ENCODE data around the gene KCNQ1. TPM values are rescaled to one million over a fixed set of nuclear protein-coding genes. Genes with fewer than 3 reads are reported as not detected.

Gene KCNQ1
- total RNA-seq, 4 donors from 2014 or later: 2.6 to 12.7 (median 4.9) TPM

DNA sequence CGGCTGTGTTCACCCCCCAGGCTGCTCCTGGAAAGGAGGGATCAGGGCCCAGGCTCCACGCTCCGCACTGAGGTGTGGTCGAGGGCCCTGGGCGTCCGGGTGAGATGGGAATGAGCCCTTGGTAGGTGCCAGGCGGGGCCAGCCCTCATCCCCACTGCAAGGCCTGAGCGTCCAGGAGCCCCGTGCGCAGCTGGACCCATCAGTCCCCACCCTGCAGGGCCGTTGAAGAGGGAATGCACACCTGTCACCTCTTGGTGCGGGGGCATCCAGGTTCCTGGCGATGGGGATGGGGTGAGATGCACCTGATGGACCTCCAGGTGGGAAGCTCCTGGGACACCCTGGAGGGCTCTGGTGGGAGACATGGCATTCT, 72.2 kb downstream of the KCNQ1 start:
- H3K27me3 ChIP-seq: peaks cover 18% of the 10 kb centered on the region
- H3K4me1 ChIP-seq: no peaks in the 10 kb centered on the region
- H3K4me3 ChIP-seq: no peak overlapping the region
- no peaks in the 10 kb centered on the region for H3K36me3 ChIP-seq
- ATAC-seq: no peak
- no peak for TF ChIP-seq POLR2A (IDR thresholded peaks at IDR 0.05)
- no peak for TF ChIP-seq EP300 (IDR thresholded peaks at IDR 0.05)
- TF ChIP-seq, protein P1, sequence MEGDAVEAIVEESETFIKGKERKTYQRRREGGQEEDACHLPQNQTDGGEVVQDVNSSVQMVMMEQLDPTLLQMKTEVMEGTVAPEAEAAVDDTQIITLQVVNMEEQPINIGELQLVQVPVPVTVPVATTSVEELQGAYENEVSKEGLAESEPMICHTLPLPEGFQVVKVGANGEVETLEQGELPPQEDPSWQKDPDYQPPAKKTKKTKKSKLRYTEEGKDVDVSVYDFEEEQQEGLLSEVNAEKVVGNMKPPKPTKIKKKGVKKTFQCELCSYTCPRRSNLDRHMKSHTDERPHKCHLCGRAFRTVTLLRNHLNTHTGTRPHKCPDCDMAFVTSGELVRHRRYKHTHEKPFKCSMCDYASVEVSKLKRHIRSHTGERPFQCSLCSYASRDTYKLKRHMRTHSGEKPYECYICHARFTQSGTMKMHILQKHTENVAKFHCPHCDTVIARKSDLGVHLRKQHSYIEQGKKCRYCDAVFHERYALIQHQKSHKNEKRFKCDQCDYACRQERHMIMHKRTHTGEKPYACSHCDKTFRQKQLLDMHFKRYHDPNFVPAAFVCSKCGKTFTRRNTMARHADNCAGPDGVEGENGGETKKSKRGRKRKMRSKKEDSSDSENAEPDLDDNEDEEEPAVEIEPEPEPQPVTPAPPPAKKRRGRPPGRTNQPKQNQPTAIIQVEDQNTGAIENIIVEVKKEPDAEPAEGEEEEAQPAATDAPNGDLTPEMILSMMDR (IDR thresholded peaks at IDR 0.05): no peak
- TF ChIP-seq POLR2AphosphoS5 (IDR thresholded peaks at IDR 0.05): no peak
- WGBS, 2 donors (ENCODE audit: low coverage in 1 of 2): 92% methylated on average over 5 of the region's 13 CpGs; no CpG with 5 or more reads in 1 of the 2 donors
- H3K9me3 ChIP-seq: no peaks in the 10 kb centered on the region
- no peak overlapping the region for H3K27ac ChIP-seq

DNA sequence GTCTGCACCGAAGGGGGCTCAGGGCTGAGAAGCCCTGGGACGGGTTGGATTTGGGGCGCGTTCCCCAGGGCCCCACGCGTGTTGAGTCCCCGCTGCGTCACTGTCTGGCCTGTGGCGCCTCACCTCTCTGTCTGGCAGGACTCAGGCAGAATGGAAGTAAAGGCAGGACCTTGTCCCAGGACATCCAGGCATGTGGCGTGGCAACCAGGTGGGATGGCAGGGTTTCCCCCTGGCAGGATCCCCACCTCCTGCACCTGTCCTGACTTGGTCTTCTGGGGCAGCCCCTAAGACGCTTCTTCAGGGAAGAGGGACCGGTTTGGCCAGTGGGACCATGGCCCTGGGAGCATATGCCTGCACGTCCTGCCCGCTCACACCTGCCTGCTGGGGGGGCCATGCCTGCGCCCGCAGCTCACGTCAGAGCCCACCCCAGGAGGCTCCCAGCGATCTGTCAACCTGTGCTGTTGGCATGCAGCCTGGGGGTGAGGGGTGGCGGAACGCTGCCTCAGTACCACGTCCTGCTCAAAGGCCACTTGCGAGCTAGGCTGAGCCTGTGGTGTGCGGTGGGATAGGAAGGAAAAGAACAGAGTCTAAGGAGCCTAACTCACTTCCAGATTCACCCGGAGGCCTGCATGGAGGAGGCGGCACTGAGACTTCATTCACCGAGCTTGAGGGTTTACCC, 72.7 kb downstream of the KCNQ1 start:
- Histone ChIP-seq H3K36me3 (no peaks in the 10 kb centered on the region), H3K4me3 (no peak overlapping the region), H3K27ac (no peak overlapping the region), H3K4me1 (no peaks in the 10 kb centered on the region), H3K9me3 (no peaks in the 10 kb centered on the region), H3K27me3 (peaks cover 20% of the 10 kb centered on the region)
- WGBS, 2 donors (ENCODE audit: low coverage in 1 of 2): 93% methylated on average over 3 of the region's 26 CpGs; no CpG with 5 or more reads in 1 of the 2 donors
- ATAC-seq: no peak
- no peak for TF ChIP-seq EP300 (IDR thresholded peaks at IDR 0.05)
- no peak for TF ChIP-seq POLR2AphosphoS5 (IDR thresholded peaks at IDR 0.05)
- TF ChIP-seq POLR2A (IDR thresholded peaks at IDR 0.05): no peak
- TF ChIP-seq, protein P1 (IDR thresholded peaks at IDR 0.05): no peak

DNA sequence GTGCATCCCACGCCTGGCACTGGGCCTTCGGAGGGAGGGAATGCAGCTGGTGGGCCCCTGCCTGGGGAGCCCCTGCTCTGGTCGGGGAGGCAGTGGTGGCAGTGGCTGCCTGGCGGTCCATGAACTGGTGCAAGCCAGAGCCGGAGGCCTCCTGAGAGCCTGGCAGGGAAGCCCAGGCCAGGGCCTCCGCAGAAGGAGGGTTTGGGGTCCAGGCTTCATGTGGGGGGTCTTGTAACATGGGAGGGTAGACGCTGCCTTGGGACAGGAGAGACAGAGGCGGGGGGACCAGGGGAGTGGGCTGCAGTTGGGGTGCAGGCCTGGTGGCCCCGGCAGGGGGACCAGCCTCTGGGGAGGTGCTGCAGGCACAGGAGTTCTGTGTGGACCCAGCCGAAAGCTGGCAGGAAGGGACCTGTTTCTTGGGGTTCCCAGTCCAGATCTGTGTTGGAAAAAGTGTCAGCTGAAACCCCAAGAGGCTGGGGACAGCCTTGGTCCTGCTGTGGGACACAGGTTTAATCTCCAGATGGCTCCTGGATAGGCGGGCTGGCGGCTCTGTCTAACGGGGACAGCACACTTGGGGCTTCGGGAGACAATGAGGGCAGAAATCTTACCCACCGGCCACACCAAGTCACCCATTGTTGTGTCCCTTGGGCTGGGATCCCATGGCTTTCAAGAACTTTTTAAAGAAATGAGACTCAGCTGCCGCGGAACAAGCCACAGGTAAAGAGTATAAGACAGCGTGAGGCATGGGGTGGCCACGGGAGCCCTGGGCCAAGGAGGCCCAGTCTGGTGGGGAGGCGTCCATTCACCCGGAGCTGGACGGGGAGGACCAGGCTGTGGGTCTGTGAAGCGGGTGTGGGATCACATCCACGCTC, 73.5 kb downstream of the KCNQ1 start:
- Histone ChIP-seq H3K27me3 (peaks cover 25% of the 10 kb centered on the region), H3K4me3 (no peak overlapping the region), H3K9me3 (no peaks in the 10 kb centered on the region), H3K36me3 (no peaks in the 10 kb centered on the region), H3K4me1 (no peaks in the 10 kb centered on the region), H3K27ac (no peak overlapping the region)
- TF ChIP-seq EP300 (IDR thresholded peaks at IDR 0.05) (no peak), POLR2AphosphoS5 (IDR thresholded peaks at IDR 0.05) (no peak), POLR2A (IDR thresholded peaks at IDR 0.05) (no peak)
- TF ChIP-seq, protein P1 (IDR thresholded peaks at IDR 0.05): no peak
- no peak for ATAC-seq
- 80 to 94% methylated on average over 4 to 8 of the region's 24 CpGs for WGBS, 2 donors (ENCODE audit: low coverage in 1 of 2)

DNA sequence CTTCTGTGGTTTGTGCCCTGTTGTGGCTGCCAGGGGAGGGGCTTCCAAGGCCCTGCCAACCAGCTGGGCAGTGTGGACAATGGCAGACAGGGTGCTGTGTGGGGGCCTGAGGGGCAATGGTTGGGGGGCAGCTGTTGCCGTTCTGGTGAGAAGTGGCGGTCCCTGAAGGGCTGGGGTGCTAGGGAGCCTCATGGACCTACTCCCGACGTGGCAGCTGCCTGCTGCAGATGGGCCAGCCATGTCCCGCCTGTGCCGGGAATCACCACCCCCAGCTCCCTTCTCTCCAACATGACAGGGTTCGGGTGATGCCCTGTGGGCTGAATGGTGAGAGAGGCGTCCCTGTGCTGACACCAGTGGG, 74.2 kb downstream of the KCNQ1 start:
- no peaks in the 10 kb centered on the region for H3K9me3 ChIP-seq
- no peaks in the 10 kb centered on the region for H3K4me1 ChIP-seq
- peaks cover 25% of the 10 kb centered on the region for H3K27me3 ChIP-seq
- WGBS, 2 donors (ENCODE audit: low coverage in 1 of 2): no CpG with 5 or more reads among the region's 8 CpGs
- no peak overlapping the region for H3K4me3 ChIP-seq
- H3K27ac ChIP-seq: no peak overlapping the region
- no peak for ATAC-seq
- H3K36me3 ChIP-seq: no peaks in the 10 kb centered on the region
- TF ChIP-seq, protein P1 (IDR thresholded peaks at IDR 0.05): no peak
- no peak for TF ChIP-seq POLR2AphosphoS5 (IDR thresholded peaks at IDR 0.05)
- no peak for TF ChIP-seq POLR2A (IDR thresholded peaks at IDR 0.05)

DNA sequence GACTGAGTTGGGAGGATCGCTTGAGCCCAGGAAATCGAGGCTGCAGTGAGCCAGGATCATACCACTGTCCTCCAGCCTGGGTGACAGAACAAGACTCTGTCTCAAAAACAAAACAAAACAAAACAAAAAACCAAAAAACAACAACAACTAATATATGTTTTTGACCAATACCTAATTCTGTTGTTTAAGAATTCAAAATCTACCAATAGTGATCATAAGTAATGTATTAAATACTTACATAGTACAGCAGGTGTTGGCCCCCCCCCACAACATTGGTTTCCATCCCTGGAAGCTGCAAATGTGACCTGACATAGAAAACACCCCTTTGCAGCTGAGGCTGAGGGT, 74.7 kb downstream of the KCNQ1 start:
- ATAC-seq: no peak
- 68 to 100% methylated on average over 1 to 2 of the region's 2 CpGs for WGBS, 2 donors (ENCODE audit: low coverage in 1 of 2)

More for the DNA sequence above, 74.7 kb downstream of the KCNQ1 start:
- Histone ChIP-seq H3K4me3 (no peak overlapping the region), H3K36me3 (no peaks in the 10 kb centered on the region), H3K4me1 (no peaks in the 10 kb centered on the region), H3K27me3 (peaks cover 25% of the 10 kb centered on the region), H3K9me3 (no peaks in the 10 kb centered on the region), H3K27ac (no peak overlapping the region)
- TF ChIP-seq POLR2A (IDR thresholded peaks at IDR 0.05) (no peak), POLR2AphosphoS5 (IDR thresholded peaks at IDR 0.05) (no peak), EP300 (IDR thresholded peaks at IDR 0.05) (no peak)
- TF ChIP-seq, protein P1 (IDR thresholded peaks at IDR 0.05): no peak

Data from gastroesophageal sphincter (tissue), 4 donors.